Fibroblast of the aortic adventitia (primary cell): ENCODE data around the gene AGAP3. TPM values are rescaled to one million over a fixed set of nuclear protein-coding genes. Genes with fewer than 3 reads are reported as not detected.

Source experiments
- DNase-seq: peaks from one replicate; pipeline ENCODE4 v3.0.0-alpha.2; 2010; ENCODE audit warnings: low read depth
- H3K4me3 ChIP-seq: 2 replicates; pipeline ENCODE4 v1.5.1; 2011; ENCODE audit warnings: low read depth, mild to moderate bottlenecking, control low read depth, low read length, moderate library complexity
- total RNA-seq: library from RNA; depleted of rRNA; stranded (reverse); fragments of >200 nt; gene quantifications from 2 replicates; pipeline ENCODE4 v1.2.3, GENCODE V29; 2012; ENCODE audit warnings: low replicate concordance
- TF ChIP-seq, protein P1 (sequence below): IDR thresholded peaks from 2 replicates; pipeline ENCODE4 v1.5.1; 2011; ENCODE audit warnings: mild to moderate bottlenecking, low read length, control low read depth, inconsistent platforms; ENCODE audit not compliant: insufficient read depth

AGAP3 gene
- total RNA-seq, 1 donor = 50.2 TPM

DNA sequence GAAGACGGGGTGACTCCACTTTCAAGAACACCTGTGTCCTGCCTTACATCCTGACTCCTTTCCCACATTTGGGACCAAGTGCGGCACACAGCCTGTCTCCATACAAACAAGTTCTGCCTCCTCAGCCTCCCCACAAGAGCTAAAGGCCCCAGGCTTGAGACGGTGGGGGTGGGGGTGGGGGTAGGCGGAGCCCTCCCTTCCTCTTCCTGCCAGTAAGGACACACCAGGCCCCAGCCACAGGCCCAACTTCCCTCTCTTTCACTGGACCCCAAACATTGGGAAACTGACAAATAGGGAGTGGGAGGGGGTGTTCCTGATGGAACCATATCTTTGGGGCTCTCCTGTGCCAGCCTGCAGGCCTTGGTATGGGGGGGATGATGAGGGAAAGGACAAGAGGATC, 33.2 kb upstream of the AGAP3 start:
- no peak for DNase-seq
- TF ChIP-seq, protein P1, sequence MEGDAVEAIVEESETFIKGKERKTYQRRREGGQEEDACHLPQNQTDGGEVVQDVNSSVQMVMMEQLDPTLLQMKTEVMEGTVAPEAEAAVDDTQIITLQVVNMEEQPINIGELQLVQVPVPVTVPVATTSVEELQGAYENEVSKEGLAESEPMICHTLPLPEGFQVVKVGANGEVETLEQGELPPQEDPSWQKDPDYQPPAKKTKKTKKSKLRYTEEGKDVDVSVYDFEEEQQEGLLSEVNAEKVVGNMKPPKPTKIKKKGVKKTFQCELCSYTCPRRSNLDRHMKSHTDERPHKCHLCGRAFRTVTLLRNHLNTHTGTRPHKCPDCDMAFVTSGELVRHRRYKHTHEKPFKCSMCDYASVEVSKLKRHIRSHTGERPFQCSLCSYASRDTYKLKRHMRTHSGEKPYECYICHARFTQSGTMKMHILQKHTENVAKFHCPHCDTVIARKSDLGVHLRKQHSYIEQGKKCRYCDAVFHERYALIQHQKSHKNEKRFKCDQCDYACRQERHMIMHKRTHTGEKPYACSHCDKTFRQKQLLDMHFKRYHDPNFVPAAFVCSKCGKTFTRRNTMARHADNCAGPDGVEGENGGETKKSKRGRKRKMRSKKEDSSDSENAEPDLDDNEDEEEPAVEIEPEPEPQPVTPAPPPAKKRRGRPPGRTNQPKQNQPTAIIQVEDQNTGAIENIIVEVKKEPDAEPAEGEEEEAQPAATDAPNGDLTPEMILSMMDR = no peak
- no peak overlapping the region for H3K4me3 ChIP-seq

DNA sequence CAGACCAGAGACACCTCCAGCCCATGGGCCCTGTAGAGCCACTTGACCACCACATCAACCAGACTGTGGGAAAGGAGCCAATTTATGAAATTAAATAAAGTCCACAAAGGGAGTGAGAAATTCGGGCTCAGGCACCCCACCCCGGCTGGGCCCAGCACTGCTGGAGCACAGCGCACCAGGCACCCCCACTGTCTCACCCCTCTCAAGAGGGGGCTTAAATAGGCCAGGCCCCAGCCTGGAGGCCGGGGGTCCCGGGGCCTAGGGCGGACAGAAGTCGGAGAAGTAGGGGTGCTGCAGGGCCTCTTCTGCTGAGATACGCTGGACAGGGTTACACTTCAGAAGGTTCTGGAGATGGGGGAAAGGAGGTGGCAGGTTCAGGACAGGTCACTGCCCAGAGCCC, 32.5 kb upstream of the AGAP3 start:
- TF ChIP-seq, protein P1 = no peak
- DNase-seq = no peak
- no peak overlapping the region for H3K4me3 ChIP-seq

DNA sequence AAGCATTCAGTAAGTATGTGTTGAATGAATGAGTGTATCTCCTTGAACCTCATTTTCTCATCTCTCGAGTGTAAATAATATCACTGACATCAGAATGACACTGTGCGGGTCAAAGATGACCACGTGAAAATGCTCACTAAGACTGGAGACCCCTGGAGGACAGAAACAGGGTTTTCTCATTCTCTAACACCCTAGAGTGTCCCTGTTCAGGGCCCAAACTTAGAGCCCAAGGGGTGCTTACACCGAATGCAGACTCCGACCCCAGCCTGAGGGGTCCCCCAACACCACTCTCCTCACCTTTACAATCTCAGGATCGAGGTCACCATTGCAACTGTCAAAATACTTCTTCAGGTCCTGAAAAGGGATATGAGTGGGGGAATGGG, 30.0 kb upstream of the AGAP3 start:
- TF ChIP-seq, protein P1 = no peak
- H3K4me3 ChIP-seq = no peak overlapping the region
- no peak for DNase-seq

DNA sequence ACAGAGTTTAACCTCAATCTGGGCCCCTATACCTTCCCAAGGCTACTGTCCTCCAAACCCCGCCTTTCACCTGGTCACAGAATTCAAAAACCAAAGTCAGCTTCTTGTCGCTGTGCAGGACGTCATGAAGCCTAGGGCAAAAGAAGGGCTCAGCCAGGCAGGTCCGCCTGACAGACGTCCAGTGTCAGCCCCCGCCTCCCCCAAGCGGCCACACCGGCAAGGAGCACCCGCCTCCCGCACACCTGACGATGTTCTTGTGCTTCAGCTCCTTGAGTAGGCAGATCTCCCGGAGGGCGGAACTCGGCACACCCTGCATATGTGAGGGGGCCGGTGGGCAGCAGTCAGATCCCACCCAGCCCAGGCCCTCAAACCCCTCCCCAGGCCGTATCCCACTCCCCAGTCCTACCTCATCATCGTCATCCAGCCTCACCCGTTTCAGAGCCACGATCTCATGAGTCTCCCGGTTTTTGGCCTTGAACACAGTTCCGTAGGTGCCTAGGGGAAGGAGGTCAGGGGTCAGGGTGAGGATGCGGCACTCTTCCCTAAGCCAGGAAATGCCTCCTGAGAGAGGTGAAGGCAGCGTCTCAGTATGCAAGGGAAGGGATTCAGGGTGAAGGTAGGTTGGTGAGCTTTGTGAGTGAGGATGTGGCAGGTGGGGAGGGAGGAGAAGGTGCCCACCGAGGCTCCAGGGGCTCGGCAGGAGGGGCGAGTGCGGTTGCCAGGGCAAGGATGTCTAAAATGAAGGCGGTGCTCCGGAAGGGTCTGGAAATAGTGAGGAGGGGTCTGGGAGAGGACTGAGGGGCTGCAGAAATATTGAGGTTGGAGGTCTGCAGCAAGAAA, 29.4 kb upstream of the AGAP3 start:
- DNase-seq = no peak
- TF ChIP-seq, protein P1 = no peak
- peak overlapping the region; percentile 94 for H3K4me3 ChIP-seq

DNA sequence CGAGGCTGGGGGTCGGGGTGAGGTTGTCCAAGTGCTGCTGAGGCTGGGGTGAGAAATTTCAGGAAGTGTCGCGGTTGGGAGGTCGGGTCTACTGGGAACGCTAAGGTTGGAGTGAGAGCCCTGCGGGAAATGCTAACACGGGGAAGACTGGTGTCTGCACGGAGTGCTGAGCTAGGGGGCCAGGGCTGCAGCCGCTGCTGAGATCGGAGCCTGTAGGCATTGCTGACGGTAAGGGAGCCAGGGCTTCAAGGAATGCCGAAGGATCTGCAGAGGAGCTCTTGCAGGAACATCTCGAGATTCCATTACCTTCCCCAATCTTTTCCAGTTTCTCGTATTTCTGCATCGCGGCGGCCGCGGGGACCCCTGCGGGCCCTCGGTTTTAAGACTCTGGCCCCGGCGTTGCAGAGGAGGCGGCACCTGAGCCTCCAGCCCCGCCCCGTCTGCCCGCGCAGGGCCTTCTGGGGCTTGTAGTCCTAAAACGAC, 28.7 kb upstream of the AGAP3 start, which contains the start of gene CDK5:
Gene CDK5, minus strand, starts transcription at position 392 of the 483 bp plus-strand sequence. Its CDS starts 49 bp downstream, at position 343.
- TF ChIP-seq, protein P1 = no peak
- no peak for DNase-seq
- H3K4me3 ChIP-seq = peak within 1 kb of the TSS; percentile 94

DNA sequence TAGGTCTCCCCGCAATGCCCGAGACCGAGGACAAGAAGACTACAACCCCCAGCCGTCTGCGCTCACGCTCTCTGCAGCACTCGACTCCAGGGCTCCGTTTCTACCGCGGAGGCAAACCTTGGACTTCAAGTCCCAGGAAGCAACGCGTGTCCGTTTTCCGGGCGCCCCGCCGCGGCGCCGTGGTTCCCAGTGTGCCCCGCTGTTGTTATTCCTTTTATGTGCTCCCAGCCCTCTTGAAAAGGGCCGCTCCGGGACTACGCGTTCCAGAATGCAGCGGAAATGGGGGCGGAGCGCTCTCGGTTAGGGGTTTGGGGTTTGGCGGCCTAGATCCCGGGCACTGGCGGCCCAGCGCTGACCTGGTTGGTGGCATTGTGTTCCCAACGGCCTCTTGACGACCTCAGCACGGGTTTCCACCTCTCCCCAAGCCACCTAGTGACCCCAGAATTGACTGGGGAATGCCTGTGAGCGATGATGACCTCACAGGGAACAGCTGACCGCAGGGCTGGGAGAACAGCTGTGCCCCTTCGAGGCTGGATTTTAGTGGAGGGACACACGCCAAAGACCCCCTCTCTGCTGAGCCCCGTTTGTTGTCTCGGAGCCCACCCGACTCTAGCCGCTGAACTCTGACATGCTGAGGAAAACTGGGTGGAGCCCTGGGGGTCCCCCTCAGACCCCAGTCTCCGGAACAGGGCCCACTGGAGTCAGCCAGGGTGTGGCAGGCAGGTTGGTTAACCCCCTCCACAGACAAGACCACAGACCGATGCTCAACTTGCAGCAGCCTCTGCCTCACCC, 28.1 kb upstream of the AGAP3 start:
- DNase-seq = peak; percentile 100
- peak overlapping the region; percentile 82 for H3K4me3 ChIP-seq
- TF ChIP-seq, protein P1 = no peak
